ENCODE results near the gene RGS14. TPM values are rescaled to one million over a fixed set of nuclear protein-coding genes. Genes with fewer than 3 reads are reported as not detected.

RGS14 gene
- total RNA-seq, 1 donor from 2014 or later, result 4.5 TPM

GRCh38 chr5:177334781-177335700, 22.7 kb upstream of the RGS14 start:
- DNase-seq (ENCODE audit: low spot score in 2 of 2), result no peak
- Histone ChIP-seq H3K4me3 (no peak overlapping the region), H3K27ac (no peak overlapping the region), H3K9me3 (no peaks in the 10 kb centered on the region), H3K36me3 (peaks cover 75 to 91% of the 10 kb centered on the region in 2 donors), H3K4me1 (no peaks in the 10 kb centered on the region), H3K27me3 (no peaks in the 10 kb centered on the region)
- no peak for TF ChIP-seq CTCF (IDR thresholded peaks at IDR 0.05)
- intact Hi-C loops (cut with DNase I), result no loop called here

- no peaks in the 10 kb centered on the region for H3K4me1 ChIP-seq
- no peak overlapping the region for H3K27ac ChIP-seq
- DNase-seq (ENCODE audit: low spot score in 2 of 2), result no peak
- no peaks in the 10 kb centered on the region for H3K27me3 ChIP-seq
- peaks cover 70 to 88% of the 10 kb centered on the region in 2 donors for H3K36me3 ChIP-seq
- H3K4me3 ChIP-seq, result no peak overlapping the region
- no peaks in the 10 kb centered on the region for H3K9me3 ChIP-seq
- intact Hi-C loops (cut with DNase I), result no loop called here
- TF ChIP-seq CTCF (IDR thresholded peaks at IDR 0.05), result no peak
These were observed 22.0 kb upstream of the RGS14 start for GRCh38 chr5:177335701-177336065.

GRCh38 chr5:177336112-177336511, 21.6 kb upstream of the RGS14 start:
- H3K27ac ChIP-seq, result no peak overlapping the region
- no peak overlapping the region for H3K4me3 ChIP-seq
- no peak for TF ChIP-seq CTCF (IDR thresholded peaks at IDR 0.05)
- H3K4me1 ChIP-seq, result no peaks in the 10 kb centered on the region
- H3K36me3 ChIP-seq, result peaks cover 71 to 84% of the 10 kb centered on the region in 2 donors
- H3K9me3 ChIP-seq, result no peaks in the 10 kb centered on the region
- DNase-seq (ENCODE audit: low spot score in 2 of 2), result no peak
- intact Hi-C loops (cut with DNase I), result no loop called here
- no peaks in the 10 kb centered on the region for H3K27me3 ChIP-seq

GRCh38 chr5:177336603-177337494, 20.9 kb upstream of the RGS14 start:
- intact Hi-C loops (cut with DNase I), result no loop called here
- no peaks in the 10 kb centered on the region for H3K27me3 ChIP-seq

More at GRCh38 chr5:177336603-177337494, 20.9 kb upstream of the RGS14 start:
- Histone ChIP-seq H3K27ac (no peak overlapping the region), H3K36me3 (peaks cover 70 to 84% of the 10 kb centered on the region in 2 donors), H3K4me3 (no peak overlapping the region), H3K4me1 (no peaks in the 10 kb centered on the region), H3K9me3 (no peaks in the 10 kb centered on the region)
- DNase-seq (ENCODE audit: low spot score in 2 of 2), result no peak
- TF ChIP-seq CTCF (IDR thresholded peaks at IDR 0.05), result no peak
